Lower leg skin (tissue), 3 donors: Measurements from ENCODE around the gene LRRC25.

Experiments used
- CTCF ChIP-seq, 3 donors: fragments of 450-650 bp; IDR thresholded peaks; one replicate each; pipeline ENCODE4 v1.5.1; 2016; ENCODE audit warnings: antibody characterized with exemption in 3 of 3, mild to moderate bottlenecking in 3 of 3, moderate library complexity in 2 of 3
- POLR2A ChIP-seq, 2 donors: fragments of 450-650 bp; IDR thresholded peaks; one replicate each; pipeline ENCODE4 v1.6.1; 2016 to 2017; ENCODE audit warnings: antibody characterized with exemption in 2 of 2, mild to moderate bottlenecking in 1 of 2, moderate library complexity in 1 of 2

- TF ChIP-seq CTCF (IDR thresholded peaks at IDR 0.05): no peak
- no peak for TF ChIP-seq POLR2A (IDR thresholded peaks at IDR 0.05)
These were observed 19.4 kb upstream of the LRRC25 start for GRCh38 chr19:18416778-18417249.
